Measurements from ENCODE around the gene PNLIPRP2. TPM values are rescaled to one million over a fixed set of nuclear protein-coding genes. Genes with fewer than 3 reads are reported as not detected.

The PNLIPRP2 gene
- total RNA-seq, 2 experiments from 2014 or later, result not detected

- Mint-ChIP-seq H3K9me3 (ENCODE audit: insufficient read depth) (no peaks in the 10 kb centered on the region), H3K4me3 (no peak overlapping the region), H3K36me3 (ENCODE audit: low read depth) (no peaks in the 10 kb centered on the region), H3K4me1 (ENCODE audit: low read depth) (no peaks in the 10 kb centered on the region), H3K27ac (no peak overlapping the region), H3K27me3 (ENCODE audit: low read depth) (no peaks in the 10 kb centered on the region)
- ChIA-PET POLR2A (no interaction called here), CTCF (no interaction called here)
- DNase-seq (no peak), ATAC-seq (no peak)
These were observed 20.8 kb upstream of the PNLIPRP2 start for GRCh38 chr10:116599991-116600390.

GRCh38 chr10:116602648-116603400 lies 17.9 kb upstream of the PNLIPRP2 start:
- ChIA-PET POLR2A (no interaction called here), CTCF (no interaction called here)
- DNase-seq (no peak), ATAC-seq (no peak)
- Mint-ChIP-seq H3K4me3 (no peak overlapping the region), H3K36me3 (ENCODE audit: low read depth) (no peaks in the 10 kb centered on the region), H3K27ac (no peak overlapping the region), H3K4me1 (ENCODE audit: low read depth) (no peaks in the 10 kb centered on the region), H3K9me3 (ENCODE audit: insufficient read depth) (no peaks in the 10 kb centered on the region), H3K27me3 (ENCODE audit: low read depth) (no peaks in the 10 kb centered on the region)

- peaks cover 3% of the 10 kb centered on the region for H3K27me3 Mint-ChIP-seq (ENCODE audit: low read depth)
- H3K4me3 Mint-ChIP-seq, result no peak overlapping the region
- DNase-seq, result no peak
- POLR2A ChIA-PET, result no interaction called here
- ATAC-seq, result no peak
- H3K9me3 Mint-ChIP-seq (ENCODE audit: insufficient read depth), result no peaks in the 10 kb centered on the region
- no peaks in the 10 kb centered on the region for H3K4me1 Mint-ChIP-seq (ENCODE audit: low read depth)
- CTCF ChIA-PET, result no interaction called here
- H3K36me3 Mint-ChIP-seq (ENCODE audit: low read depth), result no peaks in the 10 kb centered on the region
- no peak overlapping the region for H3K27ac Mint-ChIP-seq
These were observed 14.7 kb upstream of the PNLIPRP2 start for GRCh38 chr10:116606061-116606483.

GRCh38 chr10:116607336-116607735 lies 13.4 kb upstream of the PNLIPRP2 start:
- Mint-ChIP-seq H3K4me3 (no peak overlapping the region), H3K27ac (no peak overlapping the region), H3K27me3 (ENCODE audit: low read depth) (peaks cover 3% of the 10 kb centered on the region), H3K4me1 (ENCODE audit: low read depth) (no peaks in the 10 kb centered on the region), H3K36me3 (ENCODE audit: low read depth) (no peaks in the 10 kb centered on the region), H3K9me3 (ENCODE audit: insufficient read depth) (no peaks in the 10 kb centered on the region)
- DNase-seq (no peak), ATAC-seq (no peak)
- CTCF ChIA-PET, result no interaction called here
- POLR2A ChIA-PET, result no interaction called here

GRCh38 chr10:116608686-116609594 lies 11.8 kb upstream of the PNLIPRP2 start:
- H3K27ac Mint-ChIP-seq, result no peak overlapping the region
- no peak for DNase-seq
- no peaks in the 10 kb centered on the region for H3K9me3 Mint-ChIP-seq (ENCODE audit: insufficient read depth)
- no peak overlapping the region for H3K4me3 Mint-ChIP-seq
- H3K27me3 Mint-ChIP-seq (ENCODE audit: low read depth), result peaks cover 3% of the 10 kb centered on the region
- H3K36me3 Mint-ChIP-seq (ENCODE audit: low read depth), result no peaks in the 10 kb centered on the region
- no peaks in the 10 kb centered on the region for H3K4me1 Mint-ChIP-seq (ENCODE audit: low read depth)
- POLR2A ChIA-PET, result no interaction called here
- CTCF ChIA-PET, result no interaction called here
- no peak for ATAC-seq

- Mint-ChIP-seq H3K27ac (no peak overlapping the region), H3K27me3 (ENCODE audit: low read depth) (peaks cover 3% of the 10 kb centered on the region), H3K9me3 (ENCODE audit: insufficient read depth) (no peaks in the 10 kb centered on the region), H3K4me1 (ENCODE audit: low read depth) (no peaks in the 10 kb centered on the region), H3K4me3 (no peak overlapping the region), H3K36me3 (ENCODE audit: low read depth) (no peaks in the 10 kb centered on the region)
- no peak for DNase-seq
- ChIA-PET CTCF (no interaction called here), POLR2A (no interaction called here)
- no peak for ATAC-seq
These were observed 10.2 kb upstream of the PNLIPRP2 start for GRCh38 chr10:116610443-116611152.

- H3K27me3 Mint-ChIP-seq (ENCODE audit: low read depth), result peaks cover 3% of the 10 kb centered on the region
- H3K4me1 Mint-ChIP-seq (ENCODE audit: low read depth), result no peaks in the 10 kb centered on the region
- no peak overlapping the region for H3K27ac Mint-ChIP-seq
- H3K4me3 Mint-ChIP-seq, result no peak overlapping the region
- POLR2A ChIA-PET, result no interaction called here
- ATAC-seq (no peak), DNase-seq (no peak)
- CTCF ChIA-PET, result no interaction called here
- H3K9me3 Mint-ChIP-seq (ENCODE audit: insufficient read depth), result no peaks in the 10 kb centered on the region
- H3K36me3 Mint-ChIP-seq (ENCODE audit: low read depth), result no peaks in the 10 kb centered on the region
These were observed 9.6 kb upstream of the PNLIPRP2 start for GRCh38 chr10:116611153-116611545.

- Mint-ChIP-seq H3K9me3 (ENCODE audit: insufficient read depth) (no peaks in the 10 kb centered on the region), H3K4me3 (no peak overlapping the region), H3K36me3 (ENCODE audit: low read depth) (no peaks in the 10 kb centered on the region), H3K27ac (no peak overlapping the region), H3K4me1 (ENCODE audit: low read depth) (no peaks in the 10 kb centered on the region), H3K27me3 (ENCODE audit: low read depth) (peaks cover 3% of the 10 kb centered on the region)
- DNase-seq (no peak), ATAC-seq (no peak)
- CTCF ChIA-PET, result no interaction called here
- POLR2A ChIA-PET, result no interaction called here
These were observed 8.5 kb upstream of the PNLIPRP2 start for GRCh38 chr10:116612107-116612769.

GRCh38 chr10:116613471-116613870 lies 7.3 kb upstream of the PNLIPRP2 start:
- Mint-ChIP-seq H3K4me1 (ENCODE audit: low read depth) (no peaks in the 10 kb centered on the region), H3K36me3 (ENCODE audit: low read depth) (no peaks in the 10 kb centered on the region), H3K9me3 (ENCODE audit: insufficient read depth) (no peaks in the 10 kb centered on the region), H3K4me3 (no peak overlapping the region), H3K27me3 (ENCODE audit: low read depth) (peaks cover 3% of the 10 kb centered on the region), H3K27ac (no peak overlapping the region)
- ATAC-seq, result no peak
- DNase-seq, result no peak
- ChIA-PET CTCF (no interaction called here), POLR2A (no interaction called here)

GRCh38 chr10:116614796-116615195 lies 6.0 kb upstream of the PNLIPRP2 start:
- Mint-ChIP-seq H3K27me3 (ENCODE audit: low read depth) (no peaks in the 10 kb centered on the region), H3K4me3 (no peak overlapping the region), H3K9me3 (ENCODE audit: insufficient read depth) (no peaks in the 10 kb centered on the region), H3K36me3 (ENCODE audit: low read depth) (no peaks in the 10 kb centered on the region), H3K27ac (no peak overlapping the region), H3K4me1 (ENCODE audit: low read depth) (no peaks in the 10 kb centered on the region)
- ChIA-PET POLR2A (no interaction called here), CTCF (no interaction called here)
- DNase-seq (no peak), ATAC-seq (no peak)

GRCh38 chr10:116615199-116615776 lies 5.5 kb upstream of the PNLIPRP2 start:
- H3K36me3 Mint-ChIP-seq (ENCODE audit: low read depth), result no peaks in the 10 kb centered on the region
- no peak overlapping the region for H3K4me3 Mint-ChIP-seq
- DNase-seq (no peak), ATAC-seq (no peak)
- no peak overlapping the region for H3K27ac Mint-ChIP-seq
- CTCF ChIA-PET, result no interaction called here
- H3K27me3 Mint-ChIP-seq (ENCODE audit: low read depth), result no peaks in the 10 kb centered on the region
- no peaks in the 10 kb centered on the region for H3K4me1 Mint-ChIP-seq (ENCODE audit: low read depth)
- H3K9me3 Mint-ChIP-seq (ENCODE audit: insufficient read depth), result no peaks in the 10 kb centered on the region
- POLR2A ChIA-PET, result no interaction called here
